Measurements from ENCODE around the gene SAA2. TPM values are rescaled to one million over a fixed set of nuclear protein-coding genes. Genes with fewer than 3 reads are reported as not detected.

SAA2 gene
- total RNA-seq, 1 donor from 2014 or later = 24.7 TPM

- H3K4me3 ChIP-seq = no peak overlapping the region
- DNase-seq (no peak), ATAC-seq (peak; percentile 72 to 82)
- H3K27me3 ChIP-seq (ENCODE audit: low read depth) = no peaks in the 10 kb centered on the region
- no peak overlapping the region for H3K27ac ChIP-seq
- H3K4me1 ChIP-seq = no peaks in the 10 kb centered on the region
- intact Hi-C loops (cut with DNase I) = no loop called here
- H3K9me3 ChIP-seq = no peaks in the 10 kb centered on the region
- H3K36me3 ChIP-seq = no peaks in the 10 kb centered on the region
- TF ChIP-seq CTCF (IDR thresholded peaks at IDR 0.05) = peak; percentile 79
Observed at GRCh38 chr11:18243783-18244362, 4.6 kb downstream of the SAA2 start.

- DNase-seq (no peak), ATAC-seq (no peak)
- TF ChIP-seq CTCF (IDR thresholded peaks at IDR 0.05) = no peak
- Histone ChIP-seq H3K27me3 (ENCODE audit: low read depth) (no peaks in the 10 kb centered on the region), H3K9me3 (no peaks in the 10 kb centered on the region), H3K27ac (no peak overlapping the region), H3K4me1 (no peaks in the 10 kb centered on the region), H3K4me3 (no peak overlapping the region), H3K36me3 (no peaks in the 10 kb centered on the region)
- intact Hi-C loops (cut with DNase I) = no loop called here
Observed at GRCh38 chr11:18239655-18240054, 8.8 kb downstream of the SAA2 start.

GRCh38 chr11:18236664-18237356 lies 11.7 kb downstream of the SAA2 start, which contains the start of gene SAA4:
Gene SAA4, minus strand, starts transcription at chr11:18236802. Its CDS starts 876 bp downstream, at chr11:18235926.
- DNase-seq (no peak), ATAC-seq (no peak)
- TF ChIP-seq CTCF (IDR thresholded peaks at IDR 0.05) = no peak
- Histone ChIP-seq H3K4me3 (no peak within 1 kb of the TSS), H3K27me3 (ENCODE audit: low read depth) (no peaks in the 10 kb centered on the region), H3K27ac (no peak within 1 kb of the TSS), H3K36me3 (no peaks in the 10 kb centered on the region), H3K4me1 (no peaks in the 10 kb centered on the region), H3K9me3 (no peaks in the 10 kb centered on the region)
- intact Hi-C loops (cut with DNase I) = no loop called here

GRCh38 chr11:18235394-18236334 lies 12.8 kb downstream of the SAA2 start:
- intact Hi-C loops (cut with DNase I) = no loop called here
- no peak for DNase-seq
- no peak for ATAC-seq
- no peaks in the 10 kb centered on the region for H3K4me1 ChIP-seq
- H3K4me3 ChIP-seq = no peak overlapping the region
- H3K27ac ChIP-seq = no peak overlapping the region
- no peaks in the 10 kb centered on the region for H3K27me3 ChIP-seq (ENCODE audit: low read depth)
- no peaks in the 10 kb centered on the region for H3K9me3 ChIP-seq
- no peak for TF ChIP-seq CTCF (IDR thresholded peaks at IDR 0.05)
- no peaks in the 10 kb centered on the region for H3K36me3 ChIP-seq

- no peak for TF ChIP-seq CTCF (IDR thresholded peaks at IDR 0.05)
- intact Hi-C loops (cut with DNase I) = no loop called here
- Histone ChIP-seq H3K4me3 (no peak overlapping the region), H3K9me3 (no peaks in the 10 kb centered on the region), H3K36me3 (no peaks in the 10 kb centered on the region), H3K27ac (no peak overlapping the region), H3K4me1 (no peaks in the 10 kb centered on the region), H3K27me3 (ENCODE audit: low read depth) (no peaks in the 10 kb centered on the region)
- DNase-seq = no peak
- no peak for ATAC-seq
Observed at GRCh38 chr11:18233912-18234311, 14.6 kb downstream of the SAA2 start.

All from lower lobe of right lung (tissue), 2 donors.